NCI-H1694 (cell line): Measurements from ENCODE around the gene OTOG.

Experiments
- DNase-seq: peaks from one replicate; lab custom pipeline; 2025; lab: John Stamatoyannopoulos, UW

OTOG gene

GRCh38 chr11:17651061-17651460 is 104.0 kb downstream of the OTOG start:
- DNase-seq: no peak

- no peak for DNase-seq
Measured at GRCh38 chr11:17651681-17652080, 104.6 kb downstream of the OTOG start.

GRCh38 chr11:17652556-17652955 is 105.5 kb downstream of the OTOG start:
- DNase-seq: no peak

- no peak for DNase-seq
Measured at GRCh38 chr11:17653611-17654010, 106.6 kb downstream of the OTOG start.

GRCh38 chr11:17655682-17656081 is 108.6 kb downstream of the OTOG start:
- DNase-seq: no peak

GRCh38 chr11:17658211-17658610 is 111.2 kb downstream of the OTOG start:
- no peak for DNase-seq

- DNase-seq: no peak
Measured at GRCh38 chr11:17668166-17668565, 121.1 kb downstream of the OTOG start.

- DNase-seq: no peak
Measured at GRCh38 chr11:17672469-17672868, 125.4 kb downstream of the OTOG start.

GRCh38 chr11:17673951-17674350 is 126.9 kb downstream of the OTOG start:
- no peak for DNase-seq

GRCh38 chr11:17682848-17683247 is 135.8 kb downstream of the OTOG start:
- DNase-seq: no peak

GRCh38 chr11:17683377-17684161 is 136.5 kb downstream of the OTOG start:
- no peak for DNase-seq

GRCh38 chr11:17684550-17684949 is 137.5 kb downstream of the OTOG start:
- DNase-seq: no peak

GRCh38 chr11:17686231-17686980 is 139.3 kb downstream of the OTOG start:
- DNase-seq: no peak

GRCh38 chr11:17687946-17688670 is 141.0 kb downstream of the OTOG start:
- DNase-seq: no peak

- DNase-seq: no peak
Measured at GRCh38 chr11:17691550-17691949, 144.5 kb downstream of the OTOG start.

- DNase-seq: no peak
Measured at GRCh38 chr11:17691976-17692375, 144.9 kb downstream of the OTOG start.

GRCh38 chr11:17692931-17693330 is 145.9 kb downstream of the OTOG start:
- no peak for DNase-seq

- no peak for DNase-seq
Measured at GRCh38 chr11:17693531-17693930, 146.5 kb downstream of the OTOG start.

- DNase-seq: no peak
Measured at GRCh38 chr11:17694494-17695110, 147.5 kb downstream of the OTOG start.

GRCh38 chr11:17695454-17696441 is 148.7 kb downstream of the OTOG start:
- DNase-seq: no peak

GRCh38 chr11:17696741-17697140 is 149.7 kb downstream of the OTOG start:
- DNase-seq: no peak
